Epithelial cell of esophagus (primary cell): ENCODE results near the gene CNTLN.
"Not testable (repeated sequence)": the region's sequence is repeated elsewhere in the genome, so short reads cannot be mapped to it uniquely, and the experiment has no call there.

ENCODE experiments used
- DNase-seq: peaks from one replicate; pipeline ENCODE4 v3.0.0; 2010; ENCODE audit warnings: low read depth
- H3K4me3 ChIP-seq: 2 replicates; pipeline ENCODE4 v1.5.1; 2011; ENCODE audit warnings: mild to moderate bottlenecking, low read length, control low read depth
- CTCF ChIP-seq: IDR thresholded peaks from 2 replicates; pipeline ENCODE4 v1.5.1; 2011; ENCODE audit warnings: low read depth, mild to moderate bottlenecking, low read length, control low read depth, inconsistent platforms; ENCODE audit not compliant: insufficient read depth; ENCODE audit errors: missing control alignments

CNTLN gene

GRCh38 chr9:17387565-17387964 lies 252.7 kb downstream of the CNTLN start:
- TF ChIP-seq CTCF, result no peak

GRCh38 chr9:17389026-17389425 lies 254.2 kb downstream of the CNTLN start:
- no peak for DNase-seq
- no peak for TF ChIP-seq CTCF
- no peak overlapping the region for H3K4me3 ChIP-seq

More at GRCh38 chr9:17387565-17387964, 252.7 kb downstream of the CNTLN start:
- no peak for DNase-seq
- no peak overlapping the region for H3K4me3 ChIP-seq

- TF ChIP-seq CTCF, result no peak
- H3K4me3 ChIP-seq, result no peak overlapping the region
- DNase-seq, result no peak
These were observed 260.2 kb downstream of the CNTLN start for GRCh38 chr9:17394881-17395510.

- not testable (repeated sequence) for H3K4me3 ChIP-seq, DNase-seq
These were observed 262.4 kb downstream of the CNTLN start for GRCh38 chr9:17397166-17397728.

GRCh38 chr9:17398350-17398749 lies 263.5 kb downstream of the CNTLN start:
- no peak overlapping the region for H3K4me3 ChIP-seq
- no peak for TF ChIP-seq CTCF
- DNase-seq, result no peak

GRCh38 chr9:17401858-17402257 lies 267.0 kb downstream of the CNTLN start:
- no peak for TF ChIP-seq CTCF
- no peak overlapping the region for H3K4me3 ChIP-seq
- DNase-seq, result peak; percentile 30

GRCh38 chr9:17402309-17402708 lies 267.5 kb downstream of the CNTLN start:
- no peak overlapping the region for H3K4me3 ChIP-seq
- no peak for TF ChIP-seq CTCF
- peak; percentile 48 for DNase-seq
